ENCODE data around the gene MIXL1. TPM values are rescaled to one million over a fixed set of nuclear protein-coding genes. Genes with fewer than 3 reads are reported as not detected.

Gene MIXL1
- polyA plus RNA-seq, 1 experiment = 0.21 TPM

DNA sequence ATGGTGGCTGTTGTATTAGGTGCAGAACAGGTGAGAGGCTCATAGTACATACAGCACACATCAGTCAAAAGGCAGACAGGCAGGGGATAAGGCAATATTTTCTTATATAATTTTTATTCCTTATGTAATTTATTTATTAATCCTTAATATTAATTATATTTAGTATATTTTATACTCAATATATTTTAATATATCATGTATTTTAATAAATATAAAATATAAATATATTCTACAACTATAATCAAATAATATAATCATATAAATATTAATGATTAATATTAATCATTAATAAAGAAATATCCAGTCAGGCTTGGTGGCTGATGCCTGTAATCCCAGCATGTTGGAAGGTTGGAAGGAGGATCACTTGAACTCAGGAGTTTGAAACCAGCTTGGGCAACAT, 19.3 kb upstream of the MIXL1 start:
- Histone ChIP-seq H3K4me3 (ENCODE audit: low read depth, low read length) (no peak overlapping the region), H3K27ac (ENCODE audit: low read depth, low read length) (no peak overlapping the region), H3K9me3 (ENCODE audit: control insufficient read depth, insufficient read depth, low read length) (no peaks in the 10 kb centered on the region), H3K27me3 (ENCODE audit: control insufficient read depth, insufficient read depth, low read length) (peaks cover 13% of the 10 kb centered on the region)
- TF ChIP-seq CTCF (IDR thresholded peaks at IDR 0.05; ENCODE audit: low read depth, low read length) = no peak
- ChIA-PET CTCF (no interaction called here), POLR2A (no interaction called here)
- DNase-seq (ENCODE audit: low read depth, low spot score) = no peak

GRCh38 chr1:226207048-226207447, 16.4 kb upstream of the MIXL1 start:
- no peak for DNase-seq (ENCODE audit: low read depth, low spot score)
- no peak for TF ChIP-seq CTCF (IDR thresholded peaks at IDR 0.05; ENCODE audit: low read depth, low read length)
- Histone ChIP-seq H3K27ac (ENCODE audit: low read depth, low read length) (no peak overlapping the region), H3K4me3 (ENCODE audit: low read depth, low read length) (no peak overlapping the region), H3K9me3 (ENCODE audit: control insufficient read depth, insufficient read depth, low read length) (no peaks in the 10 kb centered on the region), H3K27me3 (ENCODE audit: control insufficient read depth, insufficient read depth, low read length) (peaks cover 27% of the 10 kb centered on the region)
- ChIA-PET CTCF (no interaction called here), POLR2A (no interaction called here)

DNA sequence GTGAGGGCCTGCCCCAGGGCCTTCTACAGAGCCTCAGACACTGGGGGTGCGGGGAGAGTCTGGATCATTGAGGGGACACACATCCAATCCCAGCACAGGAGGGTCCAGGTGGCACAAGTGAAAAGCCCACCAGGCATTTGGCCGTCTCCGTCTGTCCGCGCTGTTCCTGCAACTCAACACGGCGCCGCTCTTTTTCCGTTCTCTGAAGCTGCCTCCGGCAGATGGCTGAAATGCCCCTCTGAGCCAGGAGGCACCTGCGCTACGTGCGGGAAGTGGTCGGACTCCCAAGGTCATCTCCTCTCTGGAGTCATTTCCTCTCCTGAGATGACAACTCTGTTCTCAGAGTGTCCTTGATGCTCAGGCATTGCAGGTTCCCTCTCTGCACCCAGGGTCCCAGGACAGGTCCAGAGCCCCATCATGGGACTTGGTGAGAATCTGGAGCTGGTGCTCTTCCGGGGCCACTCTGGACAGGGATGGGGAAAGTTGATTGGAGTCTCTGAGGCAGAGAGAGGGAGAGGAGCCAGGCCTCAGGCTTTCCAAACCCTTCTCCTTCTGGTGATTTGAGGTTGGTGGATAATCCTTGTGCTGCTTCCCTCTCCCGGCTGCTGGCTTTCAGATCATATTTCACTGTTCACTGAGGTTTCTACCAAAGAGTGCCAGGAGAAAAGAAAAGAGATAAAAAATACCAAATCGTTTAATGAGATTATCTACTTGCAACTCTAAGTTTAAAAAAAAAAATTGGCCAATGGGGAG, 14.0 kb upstream of the MIXL1 start:
- no peak overlapping the region for H3K27ac ChIP-seq (ENCODE audit: low read depth, low read length)
- TF ChIP-seq CTCF (IDR thresholded peaks at IDR 0.05; ENCODE audit: low read depth, low read length) = no peak
- ChIA-PET CTCF (interaction anchor here (0.7 kb wide), 1 partner anchor 12 kb away, joined by 3 read pairs; no protein-coding TSS in a partner anchor), POLR2A (no interaction called here)
- no peak overlapping the region for H3K4me3 ChIP-seq (ENCODE audit: low read depth, low read length)
- DNase-seq (ENCODE audit: low read depth, low spot score) = no peak
- H3K9me3 ChIP-seq (ENCODE audit: control insufficient read depth, insufficient read depth, low read length) = no peaks in the 10 kb centered on the region
- peaks cover 27% of the 10 kb centered on the region for H3K27me3 ChIP-seq (ENCODE audit: control insufficient read depth, insufficient read depth, low read length)

GRCh38 chr1:226210571-226211176, 12.8 kb upstream of the MIXL1 start:
- Histone ChIP-seq H3K9me3 (ENCODE audit: control insufficient read depth, insufficient read depth, low read length) (no peaks in the 10 kb centered on the region), H3K27ac (ENCODE audit: low read depth, low read length) (no peak overlapping the region), H3K27me3 (ENCODE audit: control insufficient read depth, insufficient read depth, low read length) (peaks cover 27% of the 10 kb centered on the region), H3K4me3 (ENCODE audit: low read depth, low read length) (no peak overlapping the region)
- ChIA-PET CTCF (interaction anchor here (1.0 to 1.2 kb wide), 2 partner anchors 14 to 85 kb away, joined by 3 read pairs; no protein-coding TSS in a partner anchor), POLR2A (no interaction called here)
- DNase-seq (ENCODE audit: low read depth, low spot score) = no peak
- TF ChIP-seq CTCF (IDR thresholded peaks at IDR 0.05; ENCODE audit: low read depth, low read length) = no peak

GRCh38 chr1:226211181-226211821, 12.2 kb upstream of the MIXL1 start:
- ChIA-PET POLR2A (no interaction called here), CTCF (interaction anchor here (1.0 to 1.2 kb wide), 2 partner anchors 14 to 86 kb away, joined by 3 read pairs; no protein-coding TSS in a partner anchor)
- DNase-seq (ENCODE audit: low read depth, low spot score) = no peak
- peaks cover 27% of the 10 kb centered on the region for H3K27me3 ChIP-seq (ENCODE audit: control insufficient read depth, insufficient read depth, low read length)
- TF ChIP-seq CTCF (IDR thresholded peaks at IDR 0.05; ENCODE audit: low read depth, low read length) = no peak
- no peak overlapping the region for H3K4me3 ChIP-seq (ENCODE audit: low read depth, low read length)
- H3K27ac ChIP-seq (ENCODE audit: low read depth, low read length) = no peak overlapping the region
- no peaks in the 10 kb centered on the region for H3K9me3 ChIP-seq (ENCODE audit: control insufficient read depth, insufficient read depth, low read length)
